ENCODE data around the gene C16orf82.

DNA sequence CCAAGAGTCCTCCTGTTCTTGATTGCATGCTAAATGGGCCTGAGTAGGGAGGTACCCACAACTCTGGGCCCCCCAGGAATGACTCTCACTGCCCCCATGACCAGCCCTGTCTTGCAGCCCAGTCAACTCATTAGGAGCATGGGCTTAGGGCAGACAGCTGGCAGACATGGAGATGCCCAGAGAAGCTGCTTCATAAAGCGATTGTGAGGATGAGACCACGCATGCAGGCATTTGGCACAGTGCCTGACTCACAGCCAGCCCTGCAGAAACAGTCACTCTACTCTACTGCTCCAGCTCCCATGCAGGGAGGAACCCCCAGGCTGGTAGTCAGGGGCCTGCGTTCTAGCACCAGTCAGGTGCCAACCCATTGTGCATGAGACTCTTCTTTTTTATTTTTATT, 8.4 kb upstream of the C16orf82 start:
- TF ChIP-seq POLR2A (IDR thresholded peaks at IDR 0.05; ENCODE audit: low read depth, low read length), result no peak
- no peak for TF ChIP-seq TAF1 (IDR thresholded peaks at IDR 0.05; ENCODE audit: low read depth, low read length)
- no peak for TF ChIP-seq SPI1 (IDR thresholded peaks at IDR 0.05; ENCODE audit: low read depth, low read length)
- no peak for TF ChIP-seq POLR2AphosphoS5 (IDR thresholded peaks at IDR 0.05; ENCODE audit: low read depth, low read length)
- no peak for TF ChIP-seq PAX5 (IDR thresholded peaks at IDR 0.05; ENCODE audit: insufficient read depth, low read length, severe bottlenecking)
- TF ChIP-seq POU2F2 (IDR thresholded peaks at IDR 0.05; ENCODE audit: low read depth, low read length), result no peak

All from GM12891 (cell line).